Subcutaneous abdominal adipose tissue (tissue), 5 donors: ENCODE results near the gene LAMB4.

Source experiments
- H3K27ac ChIP-seq: one replicate; pipeline ENCODE4 v1.7.0; 2013; ENCODE audit warnings: low read depth, mild to moderate bottlenecking, inconsistent platforms, low read length, moderate library complexity
- H3K27me3 ChIP-seq, 5 donors: one replicate each; pipeline ENCODE4 v1.7.0; 2013; ENCODE audit warnings: low read length in 5 of 5, inconsistent platforms in 1 of 5; ENCODE audit not compliant: control insufficient read depth in 5 of 5, insufficient read depth in 4 of 5
- H3K36me3 ChIP-seq, 5 donors: one replicate each; pipeline ENCODE4 v1.7.0; 2013; ENCODE audit warnings: low read length in 5 of 5; ENCODE audit not compliant: control insufficient read depth in 5 of 5, insufficient read depth in 5 of 5
- H3K4me1 ChIP-seq, 5 donors: one replicate each; pipeline ENCODE4 v1.7.0; 2013; ENCODE audit warnings: low read length in 5 of 5, mild to moderate bottlenecking in 3 of 5, moderate library complexity in 1 of 5; ENCODE audit not compliant: control insufficient read depth in 5 of 5, insufficient read depth in 5 of 5
- H3K4me3 ChIP-seq, 5 donors: one replicate each; pipeline ENCODE4 v1.7.0; 2013; ENCODE audit warnings: low read length in 5 of 5, low read depth in 1 of 5
- H3K9ac ChIP-seq, 5 donors: one replicate each; pipeline ENCODE4 v1.7.0; 2013; ENCODE audit warnings: low read length in 5 of 5, mild to moderate bottlenecking in 4 of 5, moderate library complexity in 3 of 5
- H3K9me3 ChIP-seq, 5 donors: one replicate each; pipeline ENCODE4 v1.7.0; 2013; ENCODE audit warnings: low read length in 5 of 5; ENCODE audit not compliant: control insufficient read depth in 5 of 5
- donor health status: healthy.
- donor health status: healthy.
- donor health status: healthy.
- donor health status: healthy.
- donor health status: healthy.

LAMB4 gene

DNA sequence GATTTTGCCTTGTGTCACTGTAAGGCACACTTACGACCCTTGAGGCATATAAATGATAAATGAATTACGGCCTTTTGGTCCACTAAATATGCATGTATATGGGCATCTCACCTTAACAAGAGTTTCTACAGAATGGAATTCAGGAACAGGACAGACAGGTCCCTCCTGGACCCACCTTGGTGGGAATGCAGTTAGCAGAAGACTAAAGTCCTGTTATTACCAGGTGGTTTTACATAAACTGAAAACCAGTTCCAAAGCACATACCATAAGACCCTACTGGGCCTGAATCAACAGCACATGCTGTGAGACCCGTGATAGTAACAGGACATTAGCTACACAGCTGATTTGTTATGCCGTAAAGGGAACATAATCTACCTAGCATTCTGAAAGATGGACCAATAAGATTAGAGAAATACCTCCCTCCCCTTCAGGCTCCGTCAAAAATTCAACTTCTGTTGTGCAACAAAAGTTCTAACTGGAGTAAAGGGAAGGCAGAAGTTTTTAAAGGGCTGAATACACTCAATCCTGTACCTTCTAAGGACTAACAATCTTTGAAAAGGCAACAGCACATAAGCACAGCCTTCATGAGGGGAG lies 151.2 kb downstream of the LAMB4 start:
- Histone ChIP-seq H3K36me3 (peaks cover 16 to 52% (median 39%) of the 10 kb centered on the region in 5 donors), H3K4me1 (peaks cover 0 to 39% (median 21%) of the 10 kb centered on the region in 5 donors), H3K9ac (peak overlapping the region in 1 of 5 donors; percentile 37), H3K27ac (peak overlapping the region; percentile 38), H3K27me3 (no peaks in the 10 kb centered on the region), H3K4me3 (no peak overlapping the region), H3K9me3 (no peaks in the 10 kb centered on the region)

DNA sequence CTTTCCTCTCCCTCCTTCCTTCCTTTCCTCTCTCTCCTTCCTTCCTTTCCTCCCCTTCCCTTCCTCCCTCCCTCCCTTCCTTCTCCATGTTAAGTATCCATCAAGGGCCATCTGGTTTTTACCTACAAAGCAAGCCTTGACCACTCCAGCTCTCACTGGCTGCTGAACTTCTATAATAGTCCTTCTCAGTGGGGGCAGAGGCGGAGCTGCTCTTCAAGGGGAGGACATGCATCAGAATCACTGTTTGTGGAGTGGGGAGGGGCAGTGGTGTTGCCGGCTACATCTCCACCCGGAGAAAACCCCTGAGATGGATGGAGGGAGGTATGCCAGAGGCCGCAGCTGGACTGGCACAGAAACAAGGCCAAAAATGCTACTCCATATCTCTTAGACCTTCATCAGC lies 153.1 kb downstream of the LAMB4 start:
- Histone ChIP-seq H3K9ac (no peak overlapping the region), H3K27ac (no peak overlapping the region), H3K36me3 (peaks cover 16 to 54% (median 37%) of the 10 kb centered on the region in 5 donors), H3K27me3 (no peaks in the 10 kb centered on the region), H3K9me3 (no peaks in the 10 kb centered on the region), H3K4me1 (peaks cover 8 to 43% (median 30%) of the 10 kb centered on the region in 5 donors), H3K4me3 (no peak overlapping the region)

DNA sequence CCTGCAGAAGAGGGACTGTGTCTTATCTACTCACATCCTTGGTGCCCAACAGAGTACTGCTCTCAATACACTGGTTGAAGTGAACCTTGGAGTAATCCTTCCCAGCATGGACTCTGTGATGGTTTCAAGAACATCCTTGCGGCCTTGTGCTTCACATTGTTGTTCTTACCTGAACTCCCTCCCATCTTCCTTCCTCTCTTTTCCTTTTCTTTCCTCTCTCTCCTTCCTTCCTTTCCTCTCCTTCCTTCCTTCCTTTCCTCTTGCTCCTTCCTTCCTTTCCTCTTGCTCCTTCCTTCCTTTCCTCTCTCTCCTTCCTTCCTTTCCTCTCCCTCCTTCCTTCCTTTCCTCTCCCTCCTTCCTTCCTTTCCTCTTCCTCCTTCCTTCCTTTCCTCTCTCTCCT lies 153.5 kb downstream of the LAMB4 start:
- H3K9ac ChIP-seq = no peak overlapping the region
- H3K27ac ChIP-seq = no peak overlapping the region
- no peaks in the 10 kb centered on the region for H3K27me3 ChIP-seq
- peaks cover 16 to 52% (median 37%) of the 10 kb centered on the region in 5 donors for H3K36me3 ChIP-seq
- no peaks in the 10 kb centered on the region for H3K9me3 ChIP-seq
- peaks cover 13 to 47% (median 34%) of the 10 kb centered on the region in 5 donors for H3K4me1 ChIP-seq
- no peak overlapping the region for H3K4me3 ChIP-seq

DNA sequence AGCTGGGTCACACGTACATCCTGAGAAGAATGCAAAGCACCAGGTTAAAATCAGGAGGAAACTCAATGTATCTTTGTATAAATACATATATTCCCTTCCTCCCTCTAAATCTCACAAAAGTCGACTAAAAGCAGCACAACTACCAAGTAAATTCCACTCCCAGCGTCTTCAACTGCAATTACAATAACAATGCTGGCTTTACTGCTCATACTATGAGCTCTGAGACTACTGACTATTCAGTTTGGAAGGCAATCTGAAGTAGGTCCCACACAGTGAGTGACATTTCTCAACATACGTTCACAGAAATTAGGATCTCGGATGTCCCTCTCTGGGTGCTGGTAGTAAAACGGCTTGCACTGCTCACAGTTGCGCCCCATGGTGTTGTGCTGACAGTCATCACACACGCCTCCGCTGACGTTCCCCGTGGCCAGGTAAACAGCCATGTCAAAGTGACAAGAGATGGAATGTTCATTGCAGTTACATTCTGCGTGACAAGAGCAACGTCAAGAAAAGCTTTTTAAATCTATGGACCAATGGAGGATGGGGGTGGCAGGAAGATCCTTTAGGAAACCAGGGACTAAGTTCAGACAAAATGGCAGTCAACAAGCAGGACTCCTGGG lies 154.7 kb downstream of the LAMB4 start:
- H3K4me1 ChIP-seq = peaks cover 16 to 58% (median 46%) of the 10 kb centered on the region in 5 donors

DNA sequence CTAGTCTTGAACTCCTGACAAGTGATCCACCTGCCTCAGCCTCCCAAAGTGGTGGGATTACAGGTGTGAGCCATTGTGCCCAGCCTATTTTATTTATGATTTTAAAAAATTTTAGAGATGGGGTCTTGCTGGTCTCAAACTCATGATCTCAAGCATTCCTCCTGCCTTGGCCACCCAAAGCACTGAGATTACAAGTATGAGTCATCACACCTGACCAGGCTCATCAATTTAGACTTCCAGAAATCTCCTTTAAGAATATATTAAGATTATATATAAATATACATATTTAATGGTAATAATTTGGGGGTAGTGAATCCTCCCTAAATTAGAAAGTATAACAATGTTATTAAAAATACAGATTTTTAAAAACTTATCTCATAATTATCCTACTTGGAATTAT lies 156.3 kb downstream of the LAMB4 start:
- Histone ChIP-seq H3K4me3 (no peak overlapping the region), H3K9me3 (no peaks in the 10 kb centered on the region), H3K4me1 (peaks cover 16 to 61% (median 45%) of the 10 kb centered on the region in 5 donors), H3K9ac (no peak overlapping the region), H3K36me3 (peaks cover 13 to 44% (median 31%) of the 10 kb centered on the region in 5 donors), H3K27me3 (no peaks in the 10 kb centered on the region), H3K27ac (peak overlapping the region; percentile 86)

More for the DNA sequence above, 154.7 kb downstream of the LAMB4 start:
- Histone ChIP-seq H3K36me3 (peaks cover 16 to 49% (median 37%) of the 10 kb centered on the region in 5 donors), H3K9me3 (no peaks in the 10 kb centered on the region), H3K9ac (no peak overlapping the region), H3K4me3 (no peak overlapping the region), H3K27ac (peak overlapping the region; percentile 42), H3K27me3 (no peaks in the 10 kb centered on the region)
